ENCODE data around the gene PPCDC. TPM values are rescaled to one million over a fixed set of nuclear protein-coding genes. Genes with fewer than 3 reads are reported as not detected.

Gene PPCDC
- total RNA-seq, 3 donors from 2014 or later: 15.4 to 17.9 (median 17.8) TPM

DNA sequence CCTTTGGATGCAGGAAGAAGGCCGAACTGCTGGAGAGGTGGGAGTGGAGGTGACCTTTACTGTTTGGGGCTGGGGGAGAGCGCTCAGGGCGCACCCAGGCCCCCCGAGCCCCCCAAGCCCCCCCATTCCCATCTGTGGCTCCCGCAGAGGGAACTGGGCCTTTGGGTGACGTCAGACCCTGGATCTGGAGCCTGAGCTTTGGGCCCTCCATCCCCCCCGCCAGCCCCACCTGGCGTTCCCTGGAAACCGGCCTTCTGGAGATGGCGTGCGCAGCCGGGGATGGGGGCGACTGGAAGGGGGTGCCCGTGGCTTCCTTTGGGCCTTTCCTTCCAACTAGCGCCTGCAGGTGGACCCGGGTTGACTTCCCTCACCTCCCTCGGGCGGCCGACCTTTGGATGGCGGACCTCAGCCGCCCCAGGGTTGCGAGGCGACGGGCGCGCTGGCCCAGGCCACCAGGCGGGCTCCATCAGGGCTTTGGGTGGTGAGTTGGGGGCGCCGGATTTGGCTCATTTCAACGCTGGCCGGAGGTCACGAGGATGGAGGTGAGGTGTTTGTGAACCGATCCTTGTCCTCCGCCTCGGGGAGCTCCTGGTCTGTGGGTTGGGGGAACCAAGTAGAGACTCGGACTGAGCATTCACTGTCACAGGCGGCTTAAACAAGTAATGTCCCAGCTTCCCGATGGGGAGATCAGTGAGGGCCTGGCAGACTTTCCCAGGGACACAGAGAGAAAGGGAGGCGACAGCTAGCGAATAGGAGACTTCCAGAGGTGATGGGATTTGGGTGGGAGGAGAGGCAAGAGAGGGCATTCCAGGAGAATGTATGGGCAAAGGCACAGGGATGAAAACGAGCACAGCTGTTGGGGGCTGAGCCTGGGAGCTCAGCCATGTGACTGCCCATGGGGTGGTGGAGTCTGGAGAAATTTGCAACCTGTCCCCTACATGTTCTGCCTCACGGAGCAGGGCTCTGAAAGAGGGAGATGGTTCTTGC is 27.3 kb upstream of the PPCDC start:
- H3K4me3 Mint-ChIP-seq: peak overlapping the region; percentile 91
- DNase-seq (no peak), ATAC-seq (no peak)
- no peaks in the 10 kb centered on the region for H3K9me3 Mint-ChIP-seq
- no peaks in the 10 kb centered on the region for H3K36me3 Mint-ChIP-seq (ENCODE audit: insufficient read depth)
- peaks cover 16% of the 10 kb centered on the region for H3K4me1 Mint-ChIP-seq (ENCODE audit: low read depth)
- H3K27me3 Mint-ChIP-seq (ENCODE audit: low read depth): peaks cover 29% of the 10 kb centered on the region

- Mint-ChIP-seq H3K36me3 (ENCODE audit: insufficient read depth) (no peaks in the 10 kb centered on the region), H3K27me3 (ENCODE audit: low read depth) (peaks cover 25% of the 10 kb centered on the region), H3K4me3 (no peak overlapping the region), H3K4me1 (ENCODE audit: low read depth) (peaks cover 16% of the 10 kb centered on the region), H3K9me3 (no peaks in the 10 kb centered on the region)
- ATAC-seq (no peak), DNase-seq (no peak)
These were observed 26.2 kb upstream of the PPCDC start for GRCh38 chr15:74997141-74997540.

GRCh38 chr15:74997543-74997942 is 25.8 kb upstream of the PPCDC start:
- no peaks in the 10 kb centered on the region for H3K36me3 Mint-ChIP-seq (ENCODE audit: insufficient read depth)
- H3K9me3 Mint-ChIP-seq: no peaks in the 10 kb centered on the region
- H3K4me3 Mint-ChIP-seq: no peak overlapping the region
- DNase-seq: no peak
- peaks cover 28% of the 10 kb centered on the region for H3K27me3 Mint-ChIP-seq (ENCODE audit: low read depth)
- no peak for ATAC-seq
- peaks cover 16% of the 10 kb centered on the region for H3K4me1 Mint-ChIP-seq (ENCODE audit: low read depth)

GRCh38 chr15:75001310-75001709 is 22.1 kb upstream of the PPCDC start:
- no peaks in the 10 kb centered on the region for H3K9me3 Mint-ChIP-seq
- H3K27me3 Mint-ChIP-seq (ENCODE audit: low read depth): peaks cover 27% of the 10 kb centered on the region
- peaks cover 6% of the 10 kb centered on the region for H3K4me1 Mint-ChIP-seq (ENCODE audit: low read depth)
- no peak overlapping the region for H3K4me3 Mint-ChIP-seq
- no peaks in the 10 kb centered on the region for H3K36me3 Mint-ChIP-seq (ENCODE audit: insufficient read depth)
- ATAC-seq: no peak
- DNase-seq: no peak

DNA sequence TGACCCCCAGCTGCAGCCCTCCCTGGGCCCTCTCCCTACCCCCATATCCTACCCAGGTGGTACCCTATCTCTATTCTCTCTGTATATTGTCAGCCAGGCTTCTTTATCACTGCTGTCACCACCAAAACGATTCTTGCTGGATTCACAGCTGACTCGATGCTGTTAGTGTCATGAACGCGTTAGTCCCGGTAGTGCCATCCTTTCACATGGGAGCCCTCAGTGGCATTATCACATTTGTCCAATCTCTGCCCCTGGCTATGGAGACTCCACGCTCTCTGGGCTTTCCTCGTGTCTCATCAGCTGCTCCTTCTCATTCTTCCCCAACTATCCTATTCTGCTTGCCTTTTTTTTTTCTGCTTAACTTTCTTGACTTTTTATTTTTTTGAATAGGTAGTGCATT is 21.0 kb upstream of the PPCDC start:
- DNase-seq (no peak), ATAC-seq (no peak)
- Mint-ChIP-seq H3K27me3 (ENCODE audit: low read depth) (peaks cover 18% of the 10 kb centered on the region), H3K9me3 (no peaks in the 10 kb centered on the region), H3K4me3 (no peak overlapping the region), H3K36me3 (ENCODE audit: insufficient read depth) (no peaks in the 10 kb centered on the region), H3K4me1 (ENCODE audit: low read depth) (no peaks in the 10 kb centered on the region)

- Mint-ChIP-seq H3K36me3 (ENCODE audit: insufficient read depth) (no peaks in the 10 kb centered on the region), H3K4me3 (no peak overlapping the region), H3K4me1 (ENCODE audit: low read depth) (peaks cover 6% of the 10 kb centered on the region), H3K27me3 (ENCODE audit: low read depth) (peaks cover 7% of the 10 kb centered on the region), H3K9me3 (no peaks in the 10 kb centered on the region)
- ATAC-seq (no peak), DNase-seq (no peak)
These were observed 16.2 kb upstream of the PPCDC start for GRCh38 chr15:75007216-75007615.

GRCh38 chr15:75008221-75008625 is 15.2 kb upstream of the PPCDC start:
- Mint-ChIP-seq H3K4me1 (ENCODE audit: low read depth) (peaks cover 6% of the 10 kb centered on the region), H3K4me3 (no peak overlapping the region), H3K27me3 (ENCODE audit: low read depth) (peaks cover 5% of the 10 kb centered on the region), H3K9me3 (no peaks in the 10 kb centered on the region), H3K36me3 (ENCODE audit: insufficient read depth) (no peaks in the 10 kb centered on the region)
- DNase-seq (no peak), ATAC-seq (no peak)

- Mint-ChIP-seq H3K36me3 (ENCODE audit: insufficient read depth) (no peaks in the 10 kb centered on the region), H3K4me1 (ENCODE audit: low read depth) (peaks cover 6% of the 10 kb centered on the region), H3K4me3 (no peak overlapping the region), H3K27me3 (ENCODE audit: low read depth) (peaks cover 5% of the 10 kb centered on the region), H3K9me3 (no peaks in the 10 kb centered on the region)
- ATAC-seq (no peak), DNase-seq (no peak)
These were observed 14.6 kb upstream of the PPCDC start for GRCh38 chr15:75008629-75009326.

- H3K9me3 Mint-ChIP-seq: no peaks in the 10 kb centered on the region
- H3K27me3 Mint-ChIP-seq (ENCODE audit: low read depth): peaks cover 3% of the 10 kb centered on the region
- no peaks in the 10 kb centered on the region for H3K4me1 Mint-ChIP-seq (ENCODE audit: low read depth)
- ATAC-seq (no peak), DNase-seq (no peak)
- peaks cover 3% of the 10 kb centered on the region for H3K36me3 Mint-ChIP-seq (ENCODE audit: insufficient read depth)
- H3K4me3 Mint-ChIP-seq: no peak overlapping the region
These were observed 7.0 kb upstream of the PPCDC start for GRCh38 chr15:75016431-75016830.

GRCh38 chr15:75019916-75020315 is 3.5 kb upstream of the PPCDC start:
- Mint-ChIP-seq H3K4me3 (no peak overlapping the region), H3K4me1 (ENCODE audit: low read depth) (peaks cover 8% of the 10 kb centered on the region), H3K27me3 (ENCODE audit: low read depth) (no peaks in the 10 kb centered on the region), H3K36me3 (ENCODE audit: insufficient read depth) (peaks cover 3% of the 10 kb centered on the region), H3K9me3 (no peaks in the 10 kb centered on the region)
- DNase-seq (no peak), ATAC-seq (no peak)

DNA sequence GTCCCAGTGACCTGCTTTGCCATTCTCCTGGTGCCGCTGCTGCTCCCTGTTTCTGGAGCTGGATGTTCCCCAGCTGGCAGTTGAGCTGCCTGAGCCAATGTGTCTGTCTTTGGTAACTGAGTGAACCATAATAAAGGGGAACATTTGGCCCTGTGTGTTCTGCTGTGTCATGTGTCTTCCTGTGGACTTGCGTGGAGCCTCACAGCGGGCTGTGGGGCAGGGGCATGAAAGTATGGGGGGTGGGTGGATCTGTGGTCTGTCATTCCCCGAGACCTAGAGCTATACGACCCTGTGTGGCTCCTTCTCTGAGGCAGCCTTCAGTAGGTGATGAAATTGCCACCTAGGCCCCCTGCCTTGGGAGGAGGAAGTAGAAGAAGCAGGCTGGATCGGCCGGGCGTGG is 2.0 kb upstream of the PPCDC start:
- no peaks in the 10 kb centered on the region for H3K27me3 Mint-ChIP-seq (ENCODE audit: low read depth)
- H3K9me3 Mint-ChIP-seq: no peaks in the 10 kb centered on the region
- H3K4me1 Mint-ChIP-seq (ENCODE audit: low read depth): peaks cover 14% of the 10 kb centered on the region
- H3K4me3 Mint-ChIP-seq: no peak overlapping the region
- no peak for ATAC-seq
- no peak for DNase-seq
- peaks cover 1% of the 10 kb centered on the region for H3K36me3 Mint-ChIP-seq (ENCODE audit: insufficient read depth)

DNA sequence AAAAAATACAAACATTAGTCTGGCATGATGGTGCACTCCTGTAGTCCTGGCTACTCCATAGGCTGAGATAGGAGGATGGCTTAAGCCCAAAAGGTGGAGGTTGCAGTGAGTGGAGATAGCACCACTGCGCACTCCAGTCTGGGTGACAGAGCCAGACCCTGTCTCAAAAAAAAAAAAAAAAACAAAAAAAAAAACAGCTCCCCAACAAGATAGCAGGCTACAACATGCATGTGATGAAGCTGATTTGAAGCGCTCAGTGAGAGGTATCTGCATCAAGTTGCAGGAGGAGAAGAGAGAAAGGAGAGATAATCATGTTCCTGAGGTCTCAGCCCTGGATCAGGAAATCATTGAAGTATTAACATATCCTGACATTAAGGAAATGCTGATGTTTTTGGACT is 608 bp upstream of the PPCDC start:
- no peak for ATAC-seq

GRCh38 chr15:75023872-75024636 is 664 bp downstream of the PPCDC start:
- Mint-ChIP-seq H3K27me3 (ENCODE audit: low read depth) (no peaks in the 10 kb centered on the region), H3K9me3 (no peaks in the 10 kb centered on the region), H3K4me3 (peak overlapping the region; percentile 95), H3K4me1 (ENCODE audit: low read depth) (peaks cover 15% of the 10 kb centered on the region), H3K36me3 (ENCODE audit: insufficient read depth) (no peaks in the 10 kb centered on the region)
- peak; percentile 3 to 4 for ATAC-seq
- no peak for DNase-seq

More for the DNA sequence above, 608 bp upstream of the PPCDC start:
- DNase-seq: no peak
- Mint-ChIP-seq H3K4me3 (peak overlapping the region; percentile 95), H3K36me3 (ENCODE audit: insufficient read depth) (peaks cover 1% of the 10 kb centered on the region), H3K4me1 (ENCODE audit: low read depth) (peaks cover 14% of the 10 kb centered on the region), H3K9me3 (no peaks in the 10 kb centered on the region), H3K27me3 (ENCODE audit: low read depth) (no peaks in the 10 kb centered on the region)

GRCh38 chr15:75025107-75025506 is 1.7 kb downstream of the PPCDC start:
- no peak for DNase-seq
- Mint-ChIP-seq H3K4me3 (peak overlapping the region; percentile 95), H3K9me3 (no peaks in the 10 kb centered on the region), H3K4me1 (ENCODE audit: low read depth) (peaks cover 21% of the 10 kb centered on the region), H3K27me3 (ENCODE audit: low read depth) (no peaks in the 10 kb centered on the region), H3K36me3 (ENCODE audit: insufficient read depth) (no peaks in the 10 kb centered on the region)
- no peak for ATAC-seq
